ENCODE results near the gene NTF4.

Gene NTF4

GRCh38 chr19:49109569-49110233, 45.1 kb upstream of the NTF4 start:
- Mint-ChIP-seq H3K9me3 (no peaks in the 10 kb centered on the region), H3K4me3 (no peak overlapping the region), H3K27me3 (ENCODE audit: low read depth) (no peaks in the 10 kb centered on the region), H3K4me1 (peaks cover 17% of the 10 kb centered on the region), H3K36me3 (ENCODE audit: low read depth) (peaks cover 36% of the 10 kb centered on the region), H3K27ac (no peak overlapping the region)
- no peak for TF ChIP-seq CTCF (IDR thresholded peaks at IDR 0.05; ENCODE audit: unreplicated experiment in 3 of 3)

GRCh38 chr19:49109051-49109450, 44.4 kb upstream of the NTF4 start:
- Mint-ChIP-seq H3K27me3 (ENCODE audit: low read depth) (no peaks in the 10 kb centered on the region), H3K4me3 (no peak overlapping the region), H3K27ac (peak overlapping the region in 1 of 3 experiments; percentile 11), H3K36me3 (ENCODE audit: low read depth) (peaks cover 42% of the 10 kb centered on the region), H3K4me1 (peaks cover 19% of the 10 kb centered on the region), H3K9me3 (no peaks in the 10 kb centered on the region)
- no peak for TF ChIP-seq CTCF (IDR thresholded peaks at IDR 0.05; ENCODE audit: unreplicated experiment in 3 of 3)

GRCh38 chr19:49107625-49108459, 43.2 kb upstream of the NTF4 start:
- Mint-ChIP-seq H3K9me3 (no peaks in the 10 kb centered on the region), H3K4me1 (peaks cover 12% of the 10 kb centered on the region), H3K4me3 (no peak overlapping the region), H3K27me3 (ENCODE audit: low read depth) (no peaks in the 10 kb centered on the region), H3K36me3 (ENCODE audit: low read depth) (peaks cover 43% of the 10 kb centered on the region), H3K27ac (peak overlapping the region in 1 of 3 experiments; percentile 7)
- TF ChIP-seq CTCF (IDR thresholded peaks at IDR 0.05; ENCODE audit: unreplicated experiment in 3 of 3) = no peak

- no peaks in the 10 kb centered on the region for H3K9me3 Mint-ChIP-seq
- H3K36me3 Mint-ChIP-seq (ENCODE audit: low read depth) = peaks cover 51% of the 10 kb centered on the region
- no peaks in the 10 kb centered on the region for H3K27me3 Mint-ChIP-seq (ENCODE audit: low read depth)
Observed at GRCh38 chr19:49106648-49107135, 42.1 kb upstream of the NTF4 start.

GRCh38 chr19:49104229-49104864, 39.7 kb upstream of the NTF4 start:
- Mint-ChIP-seq H3K9me3 (no peaks in the 10 kb centered on the region), H3K4me1 (peaks cover 12% of the 10 kb centered on the region), H3K4me3 (peak overlapping the region in 2 of 3 experiments; percentile 43 to 54), H3K27me3 (ENCODE audit: low read depth) (no peaks in the 10 kb centered on the region), H3K27ac (peak overlapping the region; percentile 7 to 89 (median 67)), H3K36me3 (ENCODE audit: low read depth) (peaks cover 66% of the 10 kb centered on the region)
- no peak for TF ChIP-seq CTCF (IDR thresholded peaks at IDR 0.05; ENCODE audit: unreplicated experiment in 3 of 3)

More at GRCh38 chr19:49106648-49107135, 42.1 kb upstream of the NTF4 start:
- no peak overlapping the region for H3K4me3 Mint-ChIP-seq
- peaks cover 17% of the 10 kb centered on the region for H3K4me1 Mint-ChIP-seq
- H3K27ac Mint-ChIP-seq = peak overlapping the region in 2 of 3 experiments; percentile 7 to 56
- TF ChIP-seq CTCF (IDR thresholded peaks at IDR 0.05; ENCODE audit: unreplicated experiment in 3 of 3) = peak; percentile 73 to 77 (median 76)

All from nephron (organoid).